ENCODE data around the gene SPRR1B. TPM values are rescaled to one million over a fixed set of nuclear protein-coding genes. Genes with fewer than 3 reads are reported as not detected.

SPRR1B gene
- total RNA-seq (2022) (not detected in 2 replicates), Bru-seq, nascent RNA (not detected), BruChase-seq, experiment 1, labeled RNA remaining after a 2-hour chase (not detected), BruChase-seq, experiment 2, labeled RNA remaining after a 6-hour chase (not detected)
- long read RNA-seq, result 0 reads

DNA sequence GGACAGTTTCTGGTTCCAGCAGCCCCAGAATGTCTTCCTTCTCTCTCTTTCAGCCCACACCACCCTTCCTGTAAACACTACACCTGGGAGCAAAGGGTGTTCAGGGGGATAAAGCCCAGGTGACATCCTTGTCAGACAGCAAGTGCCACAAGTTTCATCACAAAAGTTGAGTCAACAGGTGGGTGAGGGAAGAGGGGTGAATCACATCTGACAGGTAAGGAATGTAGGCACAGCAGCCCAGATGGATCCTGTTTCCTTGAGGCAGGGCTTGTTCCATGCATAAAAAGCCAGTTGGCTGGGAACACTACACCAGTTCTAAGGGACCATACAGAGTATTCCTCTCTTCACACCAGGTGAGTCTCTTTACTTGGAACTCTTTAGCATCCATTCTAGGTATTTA lies at the start of gene SPRR1B:
Gene SPRR1B, plus strand, starts transcription at position 309 of the 400 bp plus-strand sequence. CDS start 1,143 bp downstream, outside the sequence.
- Histone ChIP-seq H3K27me3 (replicated peaks; ENCODE audit: control insufficient read depth, insufficient read depth, low read length) (no peaks in the 10 kb centered on the region), H3K4me1 (no peaks in the 10 kb centered on the region), H3K36me3 (ENCODE audit: control insufficient read depth, insufficient read depth, low read length) (no peaks in the 10 kb centered on the region), H3K4me3 (ENCODE audit: low read depth, low read length) (no peak within 1 kb of the TSS), H3K9me3 (no peaks in the 10 kb centered on the region)
- no peak within 1 kb of the TSS for H3K4me3 Mint-ChIP-seq (ENCODE audit: unreplicated experiment)
- TF ChIP-seq, protein P1, sequence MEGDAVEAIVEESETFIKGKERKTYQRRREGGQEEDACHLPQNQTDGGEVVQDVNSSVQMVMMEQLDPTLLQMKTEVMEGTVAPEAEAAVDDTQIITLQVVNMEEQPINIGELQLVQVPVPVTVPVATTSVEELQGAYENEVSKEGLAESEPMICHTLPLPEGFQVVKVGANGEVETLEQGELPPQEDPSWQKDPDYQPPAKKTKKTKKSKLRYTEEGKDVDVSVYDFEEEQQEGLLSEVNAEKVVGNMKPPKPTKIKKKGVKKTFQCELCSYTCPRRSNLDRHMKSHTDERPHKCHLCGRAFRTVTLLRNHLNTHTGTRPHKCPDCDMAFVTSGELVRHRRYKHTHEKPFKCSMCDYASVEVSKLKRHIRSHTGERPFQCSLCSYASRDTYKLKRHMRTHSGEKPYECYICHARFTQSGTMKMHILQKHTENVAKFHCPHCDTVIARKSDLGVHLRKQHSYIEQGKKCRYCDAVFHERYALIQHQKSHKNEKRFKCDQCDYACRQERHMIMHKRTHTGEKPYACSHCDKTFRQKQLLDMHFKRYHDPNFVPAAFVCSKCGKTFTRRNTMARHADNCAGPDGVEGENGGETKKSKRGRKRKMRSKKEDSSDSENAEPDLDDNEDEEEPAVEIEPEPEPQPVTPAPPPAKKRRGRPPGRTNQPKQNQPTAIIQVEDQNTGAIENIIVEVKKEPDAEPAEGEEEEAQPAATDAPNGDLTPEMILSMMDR (IDR thresholded peaks at IDR 0.05; ENCODE audit: insufficient read depth in 1 of 2, low read depth in 1 of 2, low read length in 1 of 2, severe bottlenecking in 1 of 2, unreplicated experiment in 1 of 2), result no peak
- no peak for DNase-seq
- no peaks in the 10 kb centered on the region for H3K9me3 Mint-ChIP-seq (ENCODE audit: unreplicated experiment)
- no peaks in the 10 kb centered on the region for H3K4me1 Mint-ChIP-seq (ENCODE audit: low read depth, unreplicated experiment)
- H3K27me3 Mint-ChIP-seq (ENCODE audit: insufficient read depth, unreplicated experiment), result peaks cover 3% of the 10 kb centered on the region
- CTCF ChIA-PET, result no interaction called here
- no peak within 1 kb of the TSS for H3K27ac Mint-ChIP-seq (ENCODE audit: unreplicated experiment)
- H3K36me3 Mint-ChIP-seq (ENCODE audit: insufficient read depth, unreplicated experiment), result no peaks in the 10 kb centered on the region
- POLR2A ChIA-PET, result no interaction called here
- no TSS peak for BruUV-seq (replicated peaks)
- intact Hi-C loops (cut with micrococcal nuclease; ENCODE audit: unreplicated experiment), result loop anchor here (5.0 kb wide), 1 partner anchor 159 kb away; no protein-coding TSS in a partner anchor

DNA sequence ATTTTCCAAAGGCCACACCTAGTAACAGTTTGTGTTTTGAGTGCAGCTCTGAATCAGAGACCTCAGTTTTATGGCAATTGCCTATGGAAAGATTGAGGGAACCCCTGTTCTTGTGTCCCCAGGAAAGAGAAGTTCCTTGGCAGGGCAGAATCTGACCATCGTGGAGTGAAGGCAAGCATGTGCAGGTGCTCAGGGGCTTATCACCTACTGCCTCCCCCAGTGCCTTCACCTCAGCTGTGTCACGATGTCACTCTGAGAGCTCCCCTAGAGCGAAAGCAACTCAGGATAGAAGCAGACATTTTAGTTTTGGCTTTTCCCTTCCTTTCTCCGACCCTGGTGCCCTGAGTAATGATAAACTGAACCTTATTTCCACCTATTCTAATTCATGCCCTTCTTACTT lies 48.9 kb upstream of the SPRR1B start:
- intact Hi-C loops (cut with micrococcal nuclease; ENCODE audit: unreplicated experiment), result no loop called here
- Mint-ChIP-seq H3K36me3 (ENCODE audit: insufficient read depth, unreplicated experiment) (no peaks in the 10 kb centered on the region), H3K4me3 (ENCODE audit: unreplicated experiment) (no peak overlapping the region), H3K27me3 (ENCODE audit: insufficient read depth, unreplicated experiment) (peaks cover 23% of the 10 kb centered on the region), H3K27ac (ENCODE audit: unreplicated experiment) (no peak overlapping the region), H3K9me3 (ENCODE audit: unreplicated experiment) (no peaks in the 10 kb centered on the region), H3K4me1 (ENCODE audit: low read depth, unreplicated experiment) (no peaks in the 10 kb centered on the region)
- Histone ChIP-seq H3K36me3 (ENCODE audit: control insufficient read depth, insufficient read depth, low read length) (no peaks in the 10 kb centered on the region), H3K4me1 (no peaks in the 10 kb centered on the region), H3K4me3 (ENCODE audit: low read depth, low read length) (no peak overlapping the region), H3K27me3 (replicated peaks; ENCODE audit: control insufficient read depth, insufficient read depth, low read length) (peaks cover 2% of the 10 kb centered on the region; the same call in 1 of the 2 replicates), H3K9me3 (no peaks in the 10 kb centered on the region)
- POLR2A ChIA-PET, result no interaction called here
- TF ChIP-seq, protein P1 (IDR thresholded peaks at IDR 0.05; ENCODE audit: insufficient read depth in 1 of 2, low read depth in 1 of 2, low read length in 1 of 2, severe bottlenecking in 1 of 2, unreplicated experiment in 1 of 2), result no peak
- BruUV-seq (replicated peaks), result no TSS peak
- DNase-seq, result no peak
- CTCF ChIA-PET, result no interaction called here

DNA sequence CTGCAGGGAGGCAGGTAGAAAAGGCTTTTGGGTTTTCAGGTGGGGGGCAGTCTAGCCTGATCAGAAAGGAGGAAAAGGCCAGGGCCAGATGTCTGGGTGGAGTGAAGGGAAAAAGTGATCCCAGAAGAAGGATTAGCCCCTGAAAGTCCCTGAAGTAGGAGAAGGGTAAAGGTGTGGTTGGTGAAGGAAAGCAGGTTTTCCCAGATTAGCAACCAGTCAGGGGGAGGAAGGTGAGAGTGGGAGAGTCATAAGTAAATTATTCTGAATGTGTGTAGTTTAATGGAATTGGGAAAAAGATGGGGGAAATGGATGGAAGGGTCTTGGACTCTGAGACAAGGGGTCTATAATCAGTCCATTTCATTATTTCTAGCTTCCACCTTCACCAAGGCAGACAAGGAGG lies 47.8 kb upstream of the SPRR1B start:
- peaks cover 2% of the 10 kb centered on the region; the same call in 1 of the 2 replicates for H3K27me3 ChIP-seq (replicated peaks; ENCODE audit: control insufficient read depth, insufficient read depth, low read length)
- peaks cover 23% of the 10 kb centered on the region for H3K27me3 Mint-ChIP-seq (ENCODE audit: insufficient read depth, unreplicated experiment)
- no peaks in the 10 kb centered on the region for H3K9me3 Mint-ChIP-seq (ENCODE audit: unreplicated experiment)
- H3K4me3 Mint-ChIP-seq (ENCODE audit: unreplicated experiment), result no peak overlapping the region
- no peaks in the 10 kb centered on the region for H3K4me1 Mint-ChIP-seq (ENCODE audit: low read depth, unreplicated experiment)
- no peak overlapping the region for H3K27ac Mint-ChIP-seq (ENCODE audit: unreplicated experiment)
- ChIA-PET CTCF (no interaction called here), POLR2A (interaction anchor here (0.6 kb wide), 1 partner anchor 744 kb away, joined by 4 read pairs; the partner anchor contains the start of gene INTS3)
- BruUV-seq (replicated peaks), result no TSS peak
- DNase-seq, result no peak
- peaks cover 3% of the 10 kb centered on the region; the same call in 1 of the 2 replicates for H3K9me3 ChIP-seq
- no peaks in the 10 kb centered on the region for H3K4me1 ChIP-seq
- intact Hi-C loops (cut with micrococcal nuclease; ENCODE audit: unreplicated experiment), result no loop called here
- TF ChIP-seq, protein P1 (IDR thresholded peaks at IDR 0.05; ENCODE audit: insufficient read depth in 1 of 2, low read depth in 1 of 2, low read length in 1 of 2, severe bottlenecking in 1 of 2, unreplicated experiment in 1 of 2), result no peak
- H3K4me3 ChIP-seq (ENCODE audit: low read depth, low read length), result no peak overlapping the region
- H3K36me3 ChIP-seq (ENCODE audit: control insufficient read depth, insufficient read depth, low read length), result no peaks in the 10 kb centered on the region
- no peaks in the 10 kb centered on the region for H3K36me3 Mint-ChIP-seq (ENCODE audit: insufficient read depth, unreplicated experiment)

All from Caco-2 (cell line).